Adipose tissue (tissue), 3 donors: Measurements from ENCODE around the gene TMEM88. TPM values are rescaled to one million over a fixed set of nuclear protein-coding genes. Genes with fewer than 3 reads are reported as not detected.
"Not testable (repeated sequence)": the region's sequence is repeated elsewhere in the genome, so short reads cannot be mapped to it uniquely, and the experiment has no call there.

Source experiments
- H3K27ac ChIP-seq: one replicate; pipeline ENCODE4 v1.5.1; 2013; ENCODE audit warnings: low read depth, low read length
- WGBS, 3 donors: extraction: QIAGEN DNeasy Blood & Tissue Kit; methylation state at CpG; one replicate each; pipeline ENCODE4 v1.1.7; 2013; 5-methylcytosine and 5-hydroxymethylcytosine counted together
- polyA plus RNA-seq, 3 donors: library from polyadenylated mRNA; stranded (reverse); fragments of 200-250 nt; gene quantifications; one replicate each; pipeline ENCODE4 v1.2.3, GENCODE V29; 2013
- donor health status: healthy with polysubstance abuse.
- donor health status: Bipolar disorder and iron deficiency.
- donor health status: healthy.

The TMEM88 gene, protein sequence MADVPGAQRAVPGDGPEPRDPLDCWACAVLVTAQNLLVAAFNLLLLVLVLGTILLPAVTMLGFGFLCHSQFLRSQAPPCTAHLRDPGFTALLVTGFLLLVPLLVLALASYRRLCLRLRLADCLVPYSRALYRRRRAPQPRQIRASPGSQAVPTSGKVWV
- 10 to 100 TPM; 10.4 to 85.7 (median 77.4) TPM for polyA plus RNA-seq

DNA sequence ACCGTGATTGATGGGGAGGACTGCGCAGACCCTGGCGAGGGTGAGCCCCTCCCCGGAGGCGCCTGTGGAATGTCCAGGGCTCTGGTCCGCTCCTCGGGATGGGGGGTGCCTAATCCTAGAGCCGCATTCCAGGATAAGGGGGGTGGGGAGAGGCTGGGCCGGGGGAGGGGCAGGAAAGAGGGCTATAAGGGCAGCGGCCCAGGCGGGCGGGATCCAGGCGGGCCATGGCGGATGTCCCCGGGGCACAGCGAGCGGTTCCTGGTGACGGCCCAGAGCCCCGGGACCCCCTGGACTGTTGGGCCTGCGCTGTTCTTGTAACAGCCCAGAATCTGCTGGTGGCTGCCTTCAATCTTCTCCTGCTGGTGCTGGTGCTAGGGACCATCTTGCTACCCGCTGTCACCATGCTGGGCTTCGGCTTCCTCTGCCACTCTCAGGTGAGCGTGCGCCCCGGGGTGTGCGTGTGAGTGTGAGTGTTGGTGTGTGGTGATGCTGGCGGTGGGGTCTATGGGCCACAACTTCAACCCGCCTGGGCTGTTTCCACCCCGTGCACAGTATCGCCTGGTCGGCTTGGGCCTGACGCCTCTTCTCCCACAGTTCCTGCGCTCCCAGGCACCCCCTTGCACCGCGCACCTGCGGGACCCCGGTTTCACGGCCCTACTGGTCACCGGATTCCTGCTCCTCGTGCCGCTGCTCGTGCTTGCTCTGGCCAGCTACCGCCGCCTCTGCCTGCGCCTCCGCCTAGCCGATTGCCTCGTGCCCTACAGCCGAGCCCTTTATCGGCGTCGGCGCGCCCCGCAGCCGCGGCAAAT, at the start of gene TMEM88:
TMEM88 (plus strand) TSS at position 216 of the 809 bp plus-strand sequence; CDS start at position 225, 9 bp downstream.
- no peak within 1 kb of the TSS for H3K27ac ChIP-seq
- WGBS, 3 donors: 52 to 64% (median 61%) methylated on average over 54 to 57 of the region's 57 CpGs

DNA sequence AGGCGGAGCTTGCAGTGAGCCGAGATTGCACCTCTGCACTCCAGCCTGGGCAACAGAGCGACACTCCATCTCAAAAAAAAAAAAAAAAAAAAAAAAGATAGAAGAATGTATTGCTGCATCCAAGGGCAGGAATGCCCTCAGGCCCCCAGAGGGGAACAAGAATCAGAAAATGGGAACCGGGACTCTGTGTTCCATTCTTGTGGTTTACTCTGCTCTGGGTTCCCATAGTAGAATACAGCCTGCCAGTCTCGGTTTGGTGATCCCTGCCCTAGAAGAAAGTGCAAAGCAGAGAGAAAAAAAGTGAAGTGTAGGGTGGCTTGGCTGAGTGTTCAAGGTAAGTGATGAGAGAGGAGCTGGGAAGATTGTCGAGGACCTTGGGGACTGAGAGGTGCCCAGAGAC, 48.3 kb upstream of the TMEM88 start:
- 72 to 88% (median 79%) methylated on average over 5 to 6 of the region's 6 CpGs for WGBS, 3 donors
- no peak overlapping the region for H3K27ac ChIP-seq

DNA sequence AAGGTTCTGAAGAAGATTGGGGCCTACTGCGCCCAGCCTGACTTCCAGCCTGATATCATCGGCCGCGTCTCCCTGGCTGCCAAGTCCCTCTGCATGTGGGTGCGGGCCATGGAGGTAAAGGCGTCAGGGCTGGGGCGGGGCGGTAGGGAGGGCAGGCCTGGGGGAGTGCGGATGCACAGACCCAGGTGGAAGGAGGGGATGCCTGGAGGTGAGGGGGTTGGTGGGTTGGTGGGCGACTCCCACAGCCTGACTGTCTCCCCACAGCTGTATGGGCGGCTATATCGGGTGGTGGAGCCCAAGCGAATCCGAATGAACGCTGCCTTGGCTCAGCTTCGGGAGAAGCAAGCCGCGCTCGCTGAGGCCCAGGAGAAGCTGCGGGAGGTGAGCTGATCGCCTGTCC, 47.7 kb upstream of the TMEM88 start:
- no peak overlapping the region for H3K27ac ChIP-seq
- WGBS, 3 donors: 87 to 94% (median 90%) methylated on average over 21 of the region's 21 CpGs

DNA sequence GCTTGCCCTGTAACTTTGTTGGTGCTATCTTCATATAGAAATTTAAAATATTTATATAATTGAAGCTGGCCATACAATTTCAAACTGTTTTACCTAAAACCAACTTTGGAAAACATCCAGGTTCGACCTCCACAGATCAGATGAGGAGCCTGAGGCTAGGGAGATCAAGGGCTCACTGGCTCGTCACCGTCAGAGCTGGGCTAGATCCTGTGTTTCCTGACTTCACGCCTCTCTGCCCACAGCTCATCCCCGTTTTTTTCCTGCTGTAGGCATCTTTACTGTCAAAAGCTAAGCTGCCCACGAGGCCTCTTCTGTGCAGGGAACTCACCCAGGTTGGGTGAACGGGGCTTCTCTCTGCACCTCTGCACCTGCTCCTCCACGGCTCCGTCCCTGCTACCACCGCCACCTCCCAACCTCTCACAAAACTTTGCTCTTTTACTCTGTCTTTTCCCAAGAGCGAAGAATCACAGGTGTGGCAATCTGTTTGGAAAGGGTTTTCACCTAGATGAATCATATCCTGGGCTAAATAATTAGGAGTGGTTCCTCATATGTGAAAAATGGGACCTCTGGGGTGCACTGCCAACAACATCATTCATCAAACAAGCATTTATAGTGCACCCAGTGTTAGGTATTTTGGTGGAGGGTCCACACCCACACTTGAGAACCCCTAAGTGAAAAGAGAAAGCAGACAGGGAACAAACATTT, 45.6 kb upstream of the TMEM88 start:
- WGBS, 3 donors: 78 to 84% (median 78%) methylated on average over 11 of the region's 11 CpGs
- no peak overlapping the region for H3K27ac ChIP-seq

DNA sequence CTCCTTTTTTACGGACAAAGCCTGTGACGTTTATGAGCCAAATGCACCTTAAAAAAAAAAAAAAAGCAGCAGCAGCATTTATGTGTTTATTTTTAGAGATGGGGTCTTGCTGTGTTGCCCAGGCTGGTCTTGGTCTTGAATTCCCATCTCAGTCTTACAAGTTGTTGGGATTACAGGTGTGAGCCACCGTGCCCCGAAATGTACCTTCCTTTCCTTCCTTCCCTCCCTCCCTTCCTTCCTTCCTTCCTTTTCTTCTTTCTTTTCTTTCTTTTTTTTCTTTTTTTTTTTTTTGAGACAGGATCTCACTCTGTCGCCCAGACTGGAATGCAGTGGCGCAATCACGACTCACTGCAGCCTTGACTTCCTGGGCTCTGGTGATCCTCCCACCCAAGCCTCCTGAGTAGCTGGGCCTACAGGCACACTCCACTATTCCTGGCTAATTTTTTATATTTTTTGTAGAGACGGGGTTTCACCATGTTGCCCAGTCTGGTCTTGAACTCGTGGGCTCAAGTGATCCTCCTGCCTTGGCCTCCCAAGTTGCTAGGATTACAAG, 45.0 kb upstream of the TMEM88 start:
- 72 to 87% (median 75%) methylated on average over 9 of the region's 9 CpGs for WGBS, 3 donors
- H3K27ac ChIP-seq: not testable (repeated sequence)

DNA sequence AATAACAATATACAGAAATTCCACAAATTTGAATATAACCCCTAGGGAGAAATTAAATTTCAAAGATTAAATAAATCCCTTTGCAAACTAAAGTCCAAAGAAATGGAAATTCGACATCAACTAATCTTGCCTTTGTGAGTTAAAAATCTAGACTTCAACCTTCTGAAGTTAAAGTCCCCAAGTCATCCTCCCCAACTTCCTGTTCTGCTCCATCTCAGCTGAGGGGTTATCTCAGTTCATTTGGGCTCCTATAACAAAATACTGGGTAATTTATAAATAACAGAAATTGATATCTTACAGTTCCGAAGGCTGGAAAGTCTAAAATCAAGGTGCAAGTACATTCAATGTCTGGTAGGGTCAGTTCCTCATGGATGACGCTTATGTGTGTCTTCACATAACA, 43.6 kb upstream of the TMEM88 start:
- WGBS, 3 donors: 67 to 89% (median 78%) methylated on average over 3 of the region's 3 CpGs
- H3K27ac ChIP-seq: no peak overlapping the region

DNA sequence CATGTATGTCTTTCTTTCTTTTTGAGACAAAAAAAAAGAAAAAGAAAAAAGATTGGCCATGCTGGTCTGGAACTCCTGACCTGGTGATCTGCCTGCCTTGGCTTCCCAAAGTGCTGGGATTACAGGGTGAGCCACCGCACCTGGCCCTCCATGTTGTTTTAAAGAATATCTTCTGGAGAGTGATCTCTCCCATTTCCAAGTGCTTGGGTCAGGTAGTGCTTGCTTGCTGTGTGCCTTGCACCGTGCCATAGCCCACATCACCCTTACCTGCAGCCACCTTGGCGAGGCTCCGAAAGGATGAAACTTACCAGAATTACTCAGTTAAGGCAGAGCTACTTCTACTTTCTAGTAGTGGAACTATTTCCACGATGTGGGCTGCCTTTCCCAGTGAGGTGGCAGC, 39.9 kb upstream of the TMEM88 start:
- WGBS, 3 donors: 93% methylated on average over 5 of the region's 5 CpGs
- H3K27ac ChIP-seq: no peak overlapping the region

DNA sequence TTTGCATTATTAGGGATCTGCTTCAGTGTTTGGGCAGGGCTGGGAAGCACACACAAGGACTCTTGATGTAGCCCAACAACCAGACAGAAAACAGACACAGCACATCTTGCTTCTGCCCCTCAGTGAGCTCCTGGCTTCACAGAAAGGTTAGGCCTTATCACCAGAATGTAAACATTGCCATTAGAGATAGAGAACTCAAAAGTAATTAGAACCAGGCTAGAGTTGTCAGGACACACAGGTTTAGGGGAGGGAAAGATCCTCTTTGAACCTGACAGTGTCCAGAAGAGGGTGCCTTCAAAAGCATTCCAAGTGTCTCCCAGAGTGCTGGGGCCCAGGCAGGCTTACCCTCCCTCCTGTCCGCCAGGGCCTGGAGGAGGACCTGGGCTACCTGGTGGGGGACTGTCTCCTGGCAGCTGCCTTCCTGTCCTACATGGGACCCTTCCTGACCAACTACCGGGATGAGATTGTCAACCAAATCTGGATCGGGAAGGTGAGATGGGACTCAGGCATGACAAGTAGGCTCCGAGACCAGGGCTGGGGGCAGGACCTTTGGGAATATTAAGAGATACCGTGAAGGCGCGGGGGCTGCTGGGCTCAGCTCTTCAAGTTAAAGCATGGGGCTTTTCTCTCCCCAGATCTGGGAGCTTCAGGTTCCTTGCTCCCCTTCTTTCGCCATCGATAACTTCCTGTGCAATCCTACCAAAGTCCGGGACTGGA, 37.8 kb upstream of the TMEM88 start:
- no peak overlapping the region for H3K27ac ChIP-seq
- WGBS, 3 donors: 65 to 80% (median 79%) methylated on average over 10 of the region's 10 CpGs

DNA sequence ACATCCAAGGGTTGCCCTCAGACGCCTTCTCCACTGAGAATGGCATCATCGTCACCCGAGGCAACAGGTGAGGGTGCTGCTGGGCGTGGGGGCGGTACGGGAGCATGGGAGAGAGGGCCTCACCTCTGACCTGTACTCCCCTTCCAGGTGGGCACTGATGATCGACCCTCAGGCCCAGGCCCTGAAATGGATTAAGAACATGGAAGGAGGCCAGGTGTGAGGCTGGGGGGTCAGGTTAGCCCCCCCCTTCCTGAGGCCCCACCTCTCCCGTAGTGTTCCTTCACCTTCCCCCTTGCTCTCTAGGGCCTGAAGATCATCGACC, 37.3 kb upstream of the TMEM88 start:
- no peak overlapping the region for H3K27ac ChIP-seq
- WGBS, 3 donors: 82 to 89% (median 87%) methylated on average over 9 of the region's 9 CpGs

DNA sequence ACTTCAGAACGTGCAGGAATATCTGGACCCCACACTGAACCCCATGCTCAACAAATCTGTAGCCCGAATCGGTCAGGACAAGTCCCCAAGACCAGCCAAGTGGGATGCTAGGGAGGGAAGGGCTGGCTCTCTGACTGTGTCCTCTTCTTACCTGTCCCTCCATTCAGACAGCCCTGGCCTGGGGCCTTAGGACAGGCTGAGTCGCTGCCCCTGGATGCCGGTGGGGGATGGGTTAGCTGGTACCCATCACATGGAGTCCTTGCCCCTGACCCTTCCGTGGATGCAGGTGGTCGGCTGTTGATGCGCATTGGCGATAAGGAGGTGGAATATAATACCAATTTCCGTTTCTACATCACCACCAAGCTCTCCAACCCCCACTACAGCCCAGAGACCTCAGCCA, 36.8 kb upstream of the TMEM88 start:
- 86 to 87% (median 87%) methylated on average over 10 of the region's 10 CpGs for WGBS, 3 donors
- H3K27ac ChIP-seq: no peak overlapping the region

DNA sequence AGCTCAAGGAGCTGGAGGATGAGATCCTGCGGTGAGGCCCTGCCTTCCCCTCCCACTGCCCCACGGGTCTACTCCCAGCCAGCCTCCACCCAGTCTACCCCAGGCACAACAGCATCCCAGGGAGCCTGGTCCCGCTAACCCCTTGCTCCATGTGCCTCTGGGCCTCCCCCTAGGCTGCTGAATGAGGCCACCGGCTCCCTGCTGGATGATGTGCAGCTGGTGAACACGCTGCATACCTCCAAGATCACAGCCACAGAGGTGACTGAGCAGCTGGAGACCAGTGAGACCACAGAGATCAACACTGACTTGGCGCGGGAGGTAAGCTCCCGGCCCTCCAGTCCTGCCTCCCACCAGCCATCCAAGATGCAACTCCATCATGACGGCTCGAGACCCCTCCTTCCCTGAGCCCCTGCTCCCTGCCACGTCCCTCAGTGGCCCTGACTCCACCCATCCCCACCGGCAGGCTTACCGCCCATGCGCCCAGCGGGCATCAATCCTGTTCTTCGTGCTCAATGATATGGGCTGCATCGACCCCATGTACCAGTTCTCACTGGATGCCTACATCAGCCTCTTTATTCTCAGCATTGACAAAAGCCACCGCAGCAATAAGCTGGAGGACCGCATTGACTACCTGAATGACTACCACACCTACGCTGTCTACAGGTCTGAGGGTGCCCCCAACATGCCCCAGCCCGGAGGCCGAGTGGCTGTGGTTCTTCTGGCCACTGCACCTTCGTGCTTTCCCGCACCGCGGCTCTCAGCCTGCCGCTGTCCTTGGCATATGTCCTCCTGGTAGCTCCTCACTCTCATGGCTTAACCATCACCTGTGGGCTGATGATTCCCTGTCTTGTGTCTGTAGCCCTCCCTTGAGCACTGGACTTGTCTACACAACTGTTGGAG, 35.9 kb upstream of the TMEM88 start:
- H3K27ac ChIP-seq: no peak overlapping the region
- WGBS, 3 donors: 83 to 88% (median 87%) methylated on average over 26 to 27 of the region's 27 CpGs

DNA sequence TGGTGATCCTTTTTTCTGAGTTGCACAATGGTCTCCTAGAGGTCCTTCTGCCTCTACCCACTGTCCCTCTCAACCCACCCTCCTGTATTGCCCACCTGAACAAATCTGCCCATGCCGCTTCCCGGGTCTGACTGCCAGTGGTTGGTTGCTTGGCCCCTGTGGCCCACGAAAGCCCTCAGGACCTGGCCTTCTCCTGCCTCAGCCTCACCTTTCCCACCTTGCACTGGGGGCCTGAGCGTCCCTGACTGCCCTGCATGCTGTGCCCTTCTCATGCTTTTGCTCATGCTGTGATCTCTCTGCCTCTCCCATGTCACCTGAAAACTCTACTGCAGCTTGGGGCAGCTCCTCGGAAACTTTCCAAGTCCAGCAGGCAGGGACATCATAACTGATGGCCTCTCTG, 34.6 kb upstream of the TMEM88 start:
- 72 to 85% (median 82%) methylated on average over 5 of the region's 5 CpGs for WGBS, 3 donors
- no peak overlapping the region for H3K27ac ChIP-seq

DNA sequence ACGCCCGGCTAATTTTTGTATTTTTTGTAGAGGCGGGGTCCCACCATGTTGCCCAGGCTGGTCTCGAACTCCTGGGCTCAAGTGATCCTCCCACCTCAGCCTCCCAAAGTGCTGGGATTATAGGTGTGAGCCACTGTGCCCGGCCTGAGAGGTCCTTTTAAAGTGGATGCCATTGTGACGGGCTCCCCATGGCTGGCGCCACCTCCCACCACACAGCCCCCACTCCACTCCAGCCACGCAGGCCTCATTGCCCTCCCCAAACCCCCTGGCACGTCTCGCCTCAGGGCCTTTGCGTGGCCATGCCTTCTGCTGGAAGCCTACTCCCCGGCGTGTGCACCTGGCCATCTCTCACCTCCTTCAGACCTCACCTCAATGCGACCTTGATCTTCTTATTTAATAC, 32.7 kb upstream of the TMEM88 start:
- H3K27ac ChIP-seq: no peak overlapping the region
- WGBS, 3 donors: 60 to 80% (median 80%) methylated on average over 14 of the region's 14 CpGs

DNA sequence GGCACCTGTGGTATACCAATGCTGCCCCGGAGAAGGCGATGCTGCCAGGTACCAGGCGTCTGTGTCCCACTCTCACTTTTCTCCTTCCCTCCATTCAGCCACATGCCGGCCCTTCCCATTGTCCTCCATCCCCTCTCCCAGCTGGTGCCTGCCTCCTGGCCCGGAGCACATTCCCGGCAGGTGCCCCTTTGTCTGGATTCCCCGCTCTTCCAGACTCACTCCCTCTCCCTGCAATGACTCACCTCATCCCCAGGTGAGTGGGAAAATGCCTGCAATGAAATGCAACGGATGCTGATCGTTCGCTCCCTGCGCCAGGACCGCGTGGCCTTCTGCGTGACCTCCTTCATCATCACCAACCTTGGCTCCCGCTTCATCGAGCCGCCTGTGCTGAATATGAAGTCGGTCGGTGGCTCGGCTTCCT, 31.3 kb upstream of the TMEM88 start:
- H3K27ac ChIP-seq: no peak overlapping the region
- 86 to 93% (median 87%) methylated on average over 15 to 20 of the region's 20 CpGs for WGBS, 3 donors

DNA sequence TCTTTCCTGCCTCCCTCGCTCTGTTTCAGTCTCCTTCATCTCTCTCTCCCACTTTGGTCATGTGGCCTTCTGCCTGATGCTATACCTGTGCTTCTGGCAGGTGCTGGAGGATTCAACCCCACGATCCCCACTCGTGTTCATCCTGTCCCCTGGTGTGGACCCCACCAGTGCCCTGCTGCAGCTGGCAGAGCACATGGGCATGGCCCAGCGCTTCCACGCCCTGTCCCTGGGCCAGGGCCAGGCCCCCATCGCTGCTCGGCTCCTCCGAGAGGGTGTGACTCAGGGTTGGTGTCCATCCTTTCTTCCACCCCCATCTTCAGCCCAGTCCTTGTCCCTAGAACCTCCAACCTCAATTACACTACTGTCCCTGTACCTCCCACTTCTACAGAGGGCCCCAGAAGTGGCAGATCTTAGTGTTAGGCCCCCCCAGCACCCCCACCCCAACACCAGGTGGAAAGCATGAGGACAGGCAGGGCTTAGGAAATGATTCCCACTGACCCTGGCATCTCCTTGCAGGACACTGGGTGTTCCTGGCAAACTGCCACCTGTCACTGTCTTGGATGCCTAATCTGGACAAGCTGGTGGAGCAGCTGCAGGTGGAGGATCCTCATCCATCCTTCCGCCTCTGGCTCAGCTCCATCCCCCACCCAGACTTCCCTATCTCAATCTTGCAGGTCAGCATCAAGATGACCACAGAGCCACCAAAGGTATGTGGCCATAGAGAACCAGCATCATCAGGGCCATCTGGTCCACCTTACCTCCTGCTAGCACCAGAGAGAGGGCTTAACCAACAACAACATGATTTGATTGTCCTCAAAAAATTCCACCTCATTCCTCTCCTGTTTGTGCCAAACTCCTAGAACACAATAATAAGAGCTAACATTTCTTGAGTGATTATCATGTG, 30.6 kb upstream of the TMEM88 start:
- 88 to 90% (median 88%) methylated on average over 9 of the region's 9 CpGs for WGBS, 3 donors
- H3K27ac ChIP-seq: no peak overlapping the region

DNA sequence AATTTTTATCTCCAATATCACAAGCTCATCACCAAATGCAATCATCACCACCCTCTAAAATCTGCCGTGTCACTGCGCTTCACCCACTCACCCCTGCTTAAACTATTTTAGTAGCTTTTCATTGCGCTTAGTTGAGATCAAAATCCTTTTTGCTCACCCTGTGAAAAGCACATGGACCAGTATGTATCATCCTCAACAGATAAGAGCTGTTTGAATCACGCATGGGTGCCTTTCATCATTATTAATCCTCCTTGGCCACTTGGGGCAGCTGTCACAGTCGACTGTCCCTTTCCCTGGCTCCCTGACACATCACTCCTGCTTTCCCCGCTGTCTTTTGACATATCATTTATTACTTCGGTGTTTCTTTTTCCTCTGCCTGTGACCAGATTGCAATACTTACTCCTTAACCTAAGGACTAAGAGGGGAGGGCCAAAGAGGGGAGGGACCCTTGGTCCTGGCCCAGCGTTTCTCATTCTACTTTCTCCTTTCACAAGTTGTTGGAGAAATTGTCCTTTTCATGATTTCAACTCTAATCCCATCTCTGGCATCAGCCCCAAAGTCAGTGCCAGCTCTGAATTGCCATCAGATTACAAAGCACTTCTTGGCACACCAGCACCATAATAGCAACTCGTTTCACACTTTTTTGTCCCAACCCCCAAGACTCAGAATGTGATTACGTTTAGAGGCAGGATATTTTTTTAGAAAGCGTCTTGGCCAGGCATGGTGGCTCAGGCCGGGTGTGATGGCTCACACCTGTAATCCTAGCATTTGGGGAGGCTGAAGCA, 29.5 kb upstream of the TMEM88 start:
- WGBS, 3 donors: 33 to 48% (median 46%) methylated on average over 12 of the region's 12 CpGs
- no peak overlapping the region for H3K27ac ChIP-seq
